ENCODE data around the gene PDGFRB. TPM values are rescaled to one million over a fixed set of nuclear protein-coding genes. Genes with fewer than 3 reads are reported as not detected.

PDGFRB gene
- total RNA-seq, 1 experiment from 2014 or later: 0.34 TPM

GRCh38 chr5:150069672-150070627 lies 85.7 kb downstream of the PDGFRB start:
- Histone ChIP-seq H3K27ac (ENCODE audit: low read depth, low read length) (no peak overlapping the region), H3K9me2 (ENCODE audit: insufficient read depth) (no peaks in the 10 kb centered on the region), H3K9me3 (ENCODE audit: control insufficient read depth in 1 of 2, insufficient read depth in 1 of 2, low read depth in 1 of 2, low read length in 2 of 2) (no peaks in the 10 kb centered on the region), H3K4me1 (ENCODE audit: control insufficient read depth in 1 of 2, insufficient read depth in 2 of 2, low read length in 2 of 2) (peaks cover 0 to 3% of the 10 kb centered on the region in 2 experiments; a peak in 1 of 4 replicates), H3K9ac (ENCODE audit: low read length) (no peak overlapping the region), H3K79me2 (ENCODE audit: insufficient read depth, low read length) (no peaks in the 10 kb centered on the region), H3K4me2 (ENCODE audit: low read length) (no peak overlapping the region), H3K4me3 (replicated peaks in 1 of 2; ENCODE audit: low read depth in 1 of 2, low read length in 2 of 2) (no peak overlapping the region), H2AFZ (ENCODE audit: low read depth, low read length, poor library complexity, severe bottlenecking) (no peak overlapping the region), H4K20me1 (ENCODE audit: insufficient read depth) (no peaks in the 10 kb centered on the region), H3K27me3 (ENCODE audit: insufficient read depth, low read length) (no peaks in the 10 kb centered on the region), H3K36me3 (ENCODE audit: control insufficient read depth in 1 of 2, insufficient read depth in 2 of 2, low read length in 2 of 2) (no peaks in the 10 kb centered on the region)
- RAD21 ChIA-PET (ENCODE audit: low non-redundant PET in 1 of 2, low total read pairs in 2 of 2, uncharacterized antibody in 2 of 2, unreplicated experiment in 2 of 2): no interaction called here
- CTCF ChIA-PET: no interaction called here
- DNase-seq (ENCODE audit: low read depth, low spot score) (no peak), ATAC-seq (peak; percentile 53; the same call in 1 of the 2 replicates)
- POLR2A ChIA-PET: no interaction called here
- intact Hi-C loops (cut with micrococcal nuclease): no loop called here
- no TSS peak for BruUV-seq (replicated peaks)
- TF ChIP-seq CBX3 (IDR thresholded peaks at IDR 0.05; ENCODE audit: low read depth): no peak
- no peak for TF ChIP-seq ATF3 (IDR thresholded peaks at IDR 0.05)
- no peak for TF ChIP-seq REST (IDR thresholded peaks at IDR 0.05; ENCODE audit: low read depth)
- TF ChIP-seq TCF7L2 (IDR thresholded peaks at IDR 0.05; ENCODE audit: borderline replicate concordance, extremely low read depth, insufficient read depth, insufficient read length): no peak
- TF ChIP-seq ZFX (IDR thresholded peaks at IDR 0.05): no peak
- no peak for TF ChIP-seq SIN3A (IDR thresholded peaks at IDR 0.05; ENCODE audit: low read depth)
- no peak for TF ChIP-seq CEBPB (IDR thresholded peaks at IDR 0.05; ENCODE audit: low read depth)
- no peak for TF ChIP-seq ZNF274 (IDR thresholded peaks at IDR 0.05; ENCODE audit: low read depth, low read length)
- TF ChIP-seq POLR2A (IDR thresholded peaks at IDR 0.05; ENCODE audit: borderline replicate concordance, extremely low read depth, insufficient read depth, insufficient read length): no peak
- TF ChIP-seq POLR2AphosphoS5 (IDR thresholded peaks at IDR 0.05; ENCODE audit: low read depth, low read length): no peak
- TF ChIP-seq ELF1 (IDR thresholded peaks at IDR 0.05; ENCODE audit: borderline replicate concordance, low read depth): no peak
- no peak for TF ChIP-seq JUND (IDR thresholded peaks at IDR 0.05)
- no peak for TF ChIP-seq ZBTB33 (IDR thresholded peaks at IDR 0.05; ENCODE audit: extremely low read depth, insufficient replicate concordance, low read length)
- no peak for TF ChIP-seq MAX (IDR thresholded peaks at IDR 0.05)
- TF ChIP-seq RAD21 (IDR thresholded peaks at IDR 0.05; ENCODE audit: low read depth): no peak
- no peak for TF ChIP-seq CTCF (IDR thresholded peaks at IDR 0.05 in 2 of 3, conservative IDR thresholded peaks at IDR 0.05 in 1 of 3; ENCODE audit: borderline replicate concordance in 1 of 3, insufficient read depth in 1 of 3, low read depth in 2 of 3, low read length in 2 of 3)

Data from HCT116 (cell line).